ENCODE data around the gene MAPK8IP3. TPM values are rescaled to one million over a fixed set of nuclear protein-coding genes. Genes with fewer than 3 reads are reported as not detected.
A peak's percentile ranks its signal among the peaks of the same experiment; 100 is the strongest.

MAPK8IP3 gene
- total RNA-seq, 1 donor from 2014 or later = 147 TPM

DNA sequence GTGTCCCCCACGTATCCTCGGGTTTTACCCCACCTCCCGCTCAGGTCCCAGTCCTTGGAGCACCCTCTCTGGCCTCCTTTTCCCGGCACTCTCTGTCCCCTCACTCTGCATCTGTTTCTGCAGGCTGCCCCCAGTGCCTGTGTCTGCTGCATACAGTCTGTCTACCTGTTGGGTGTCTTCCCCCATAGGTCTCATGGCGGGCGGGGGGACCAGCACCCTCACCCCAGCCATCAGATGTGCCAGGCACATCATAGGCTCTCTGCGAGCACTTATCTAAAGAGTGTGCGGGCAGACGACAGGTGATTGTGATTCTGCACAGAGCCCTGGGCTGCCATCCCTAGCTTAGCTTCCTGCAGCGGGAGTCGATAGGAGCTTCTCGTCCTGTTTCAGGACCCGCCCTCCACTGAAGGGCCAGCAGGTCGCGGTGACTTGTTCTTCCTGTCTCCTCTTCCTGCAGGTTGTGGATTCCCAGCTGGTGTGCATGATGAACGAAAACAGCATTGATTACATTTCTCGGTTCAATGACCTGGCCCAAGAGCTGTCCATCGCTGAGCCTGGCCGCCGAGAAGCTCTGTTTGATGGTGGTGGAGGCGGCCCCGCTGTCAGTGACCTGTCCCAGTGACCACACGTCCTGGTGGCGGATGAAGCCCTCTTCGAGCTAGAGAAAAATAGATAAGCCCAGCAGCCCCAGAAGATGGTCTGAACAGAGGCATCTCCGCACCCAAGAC is 32.4 kb upstream of the MAPK8IP3 start:
- DNase-seq (ENCODE audit: low spot score) = peak; percentile 46
- Mint-ChIP-seq H3K4me3 (ENCODE audit: unreplicated experiment) (peak overlapping the region; percentile 81), H3K36me3 (ENCODE audit: low read depth, unreplicated experiment) (peaks cover 66% of the 10 kb centered on the region), H3K4me1 (ENCODE audit: unreplicated experiment) (peaks cover 57% of the 10 kb centered on the region), H3K27me3 (ENCODE audit: unreplicated experiment) (peaks cover 21% of the 10 kb centered on the region), H3K9me3 (ENCODE audit: unreplicated experiment) (no peaks in the 10 kb centered on the region), H3K27ac (ENCODE audit: unreplicated experiment) (peak overlapping the region; percentile 74)
- TF ChIP-seq CTCF (IDR thresholded peaks at IDR 0.05; ENCODE audit: unreplicated experiment) = no peak

GRCh38 chr16:1674306-1674705 is 31.7 kb upstream of the MAPK8IP3 start:
- no peaks in the 10 kb centered on the region for H3K9me3 Mint-ChIP-seq (ENCODE audit: unreplicated experiment)
- TF ChIP-seq CTCF (IDR thresholded peaks at IDR 0.05; ENCODE audit: unreplicated experiment) = no peak
- H3K27me3 Mint-ChIP-seq (ENCODE audit: unreplicated experiment) = peaks cover 22% of the 10 kb centered on the region
- H3K27ac Mint-ChIP-seq (ENCODE audit: unreplicated experiment) = peak overlapping the region; percentile 48
- H3K4me1 Mint-ChIP-seq (ENCODE audit: unreplicated experiment) = peaks cover 62% of the 10 kb centered on the region
- DNase-seq (ENCODE audit: low spot score) = no peak
- H3K4me3 Mint-ChIP-seq (ENCODE audit: unreplicated experiment) = no peak overlapping the region
- peaks cover 67% of the 10 kb centered on the region for H3K36me3 Mint-ChIP-seq (ENCODE audit: low read depth, unreplicated experiment)

GRCh38 chr16:1674751-1675664 is 31.0 kb upstream of the MAPK8IP3 start:
- DNase-seq (ENCODE audit: low spot score) = no peak

GRCh38 chr16:1676661-1677060 is 29.3 kb upstream of the MAPK8IP3 start:
- Mint-ChIP-seq H3K36me3 (ENCODE audit: low read depth, unreplicated experiment) (peaks cover 55% of the 10 kb centered on the region), H3K27ac (ENCODE audit: unreplicated experiment) (peak overlapping the region; percentile 72), H3K4me1 (ENCODE audit: unreplicated experiment) (peaks cover 81% of the 10 kb centered on the region), H3K27me3 (ENCODE audit: unreplicated experiment) (peaks cover 24% of the 10 kb centered on the region), H3K4me3 (ENCODE audit: unreplicated experiment) (peak overlapping the region; percentile 87), H3K9me3 (ENCODE audit: unreplicated experiment) (no peaks in the 10 kb centered on the region)
- no peak for TF ChIP-seq CTCF (IDR thresholded peaks at IDR 0.05; ENCODE audit: unreplicated experiment)
- no peak for DNase-seq (ENCODE audit: low spot score)

More at GRCh38 chr16:1674751-1675664, 31.0 kb upstream of the MAPK8IP3 start:
- peak overlapping the region; percentile 93 for H3K27ac Mint-ChIP-seq (ENCODE audit: unreplicated experiment)
- no peak for TF ChIP-seq CTCF (IDR thresholded peaks at IDR 0.05; ENCODE audit: unreplicated experiment)
- H3K4me3 Mint-ChIP-seq (ENCODE audit: unreplicated experiment) = peak overlapping the region; percentile 77
- peaks cover 22% of the 10 kb centered on the region for H3K27me3 Mint-ChIP-seq (ENCODE audit: unreplicated experiment)
- H3K36me3 Mint-ChIP-seq (ENCODE audit: low read depth, unreplicated experiment) = peaks cover 64% of the 10 kb centered on the region
- H3K9me3 Mint-ChIP-seq (ENCODE audit: unreplicated experiment) = no peaks in the 10 kb centered on the region
- H3K4me1 Mint-ChIP-seq (ENCODE audit: unreplicated experiment) = peaks cover 65% of the 10 kb centered on the region

Data from endothelial cell (in vitro differentiated cells).